DND-41 (cell line): ENCODE data around the gene MTPN.

Experiments
- CTCF ChIP-seq: IDR thresholded peaks from 2 replicates; pipeline ENCODE4 v1.5.1; 2012; ENCODE audit warnings: borderline replicate concordance, low read length, moderate library complexity, mild to moderate bottlenecking; ENCODE audit not compliant: poor library complexity, severe bottlenecking; ENCODE audit errors: extremely low read depth
- EZH2 ChIP-seq: IDR thresholded peaks from 3 replicates; pipeline ENCODE4 v1.6.1; 2012; ENCODE audit warnings: borderline replicate concordance, low read depth, mild to moderate bottlenecking, moderate library complexity, low read length, inconsistent platforms; ENCODE audit not compliant: severe bottlenecking

GRCh38 chr7:135970682-135971365 lies 6.3 kb downstream of the MTPN start:
- no peak for TF ChIP-seq CTCF
- TF ChIP-seq EZH2 = no peak
